Fibroblast of mammary gland (primary cell): ENCODE results near the gene TDRD9.

Experiments used
- DNase-seq: peaks from one replicate; pipeline ENCODE4 v3.0.0-alpha.2; 2010; ENCODE audit warnings: low read depth
- H3K4me3 ChIP-seq: 2 replicates; pipeline ENCODE4 v1.5.1; 2011; ENCODE audit warnings: low read depth, mild to moderate bottlenecking, low read length, moderate library complexity; ENCODE audit not compliant: control insufficient read depth
- CTCF ChIP-seq: conservative IDR thresholded peaks from 2 replicates; pipeline ENCODE4 v1.5.1; 2011; ENCODE audit warnings: low read depth, low read length, inconsistent platforms; ENCODE audit not compliant: control insufficient read depth, insufficient read depth

The TDRD9 gene

GRCh38 chr14:104011824-104012517 is 83.7 kb downstream of the TDRD9 start:
- TF ChIP-seq CTCF: no peak
- no peak for DNase-seq

DNA sequence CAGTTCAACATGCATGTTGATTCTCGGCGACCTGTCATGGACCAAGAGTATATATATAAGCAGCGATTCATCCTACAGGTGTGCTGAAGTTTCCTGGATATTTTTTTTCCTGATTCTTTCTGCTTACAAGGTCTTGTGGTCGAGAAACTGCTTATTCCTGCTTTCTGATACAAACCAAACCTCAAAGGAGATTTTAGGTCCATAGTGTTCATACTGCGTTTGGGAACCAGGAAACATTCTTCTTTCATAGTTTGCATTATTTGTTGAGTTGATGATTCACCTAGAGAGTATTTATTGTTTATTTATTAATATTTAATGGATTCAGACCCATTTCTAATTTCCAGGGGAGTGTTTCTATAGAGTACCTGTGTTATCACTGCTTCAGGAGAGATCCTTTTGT is 86.5 kb downstream of the TDRD9 start:
- DNase-seq: no peak
- TF ChIP-seq CTCF: no peak
- no peak overlapping the region for H3K4me3 ChIP-seq

More at GRCh38 chr14:104011824-104012517, 83.7 kb downstream of the TDRD9 start:
- H3K4me3 ChIP-seq: no peak overlapping the region

DNA sequence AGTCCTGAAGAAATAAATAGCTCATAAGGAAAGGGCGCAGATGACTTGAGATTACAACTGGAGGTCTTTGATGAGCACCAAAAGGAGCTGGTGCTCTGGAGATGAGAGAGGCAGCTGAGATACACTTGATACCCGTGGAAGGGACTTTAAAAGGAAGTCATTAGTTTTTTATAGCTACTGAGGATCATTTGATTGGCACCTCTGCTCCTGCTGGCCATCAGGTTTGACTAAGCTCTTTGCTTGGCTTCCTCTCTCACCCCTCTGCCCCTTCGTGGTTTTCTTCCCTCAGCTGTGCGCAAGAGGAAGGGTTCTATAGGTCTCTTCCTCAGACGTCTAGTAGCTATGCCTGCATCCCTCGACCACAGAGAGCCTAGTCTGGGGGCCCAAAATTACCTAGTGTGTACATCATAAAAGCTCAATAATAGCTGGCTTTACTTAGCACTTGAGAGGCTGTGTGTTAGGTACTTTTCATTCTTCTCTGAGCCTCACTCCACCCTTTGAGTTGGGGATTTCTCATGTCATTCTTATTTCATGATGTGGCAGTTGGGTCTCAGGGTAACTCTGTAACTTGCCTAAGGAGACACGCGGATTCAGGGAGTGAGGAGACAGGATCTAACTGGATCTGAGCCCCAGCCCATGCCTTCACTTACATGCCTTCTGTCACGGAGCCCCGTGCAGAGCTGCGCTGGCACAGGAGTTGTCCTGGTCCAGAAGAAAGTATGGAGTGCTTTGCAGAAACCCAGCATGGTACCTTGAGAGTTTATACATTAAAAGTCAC is 88.8 kb downstream of the TDRD9 start:
- DNase-seq: no peak
- no peak overlapping the region for H3K4me3 ChIP-seq
- no peak for TF ChIP-seq CTCF

GRCh38 chr14:104019029-104019428 is 90.8 kb downstream of the TDRD9 start:
- TF ChIP-seq CTCF: no peak
- DNase-seq: no peak
- H3K4me3 ChIP-seq: no peak overlapping the region

DNA sequence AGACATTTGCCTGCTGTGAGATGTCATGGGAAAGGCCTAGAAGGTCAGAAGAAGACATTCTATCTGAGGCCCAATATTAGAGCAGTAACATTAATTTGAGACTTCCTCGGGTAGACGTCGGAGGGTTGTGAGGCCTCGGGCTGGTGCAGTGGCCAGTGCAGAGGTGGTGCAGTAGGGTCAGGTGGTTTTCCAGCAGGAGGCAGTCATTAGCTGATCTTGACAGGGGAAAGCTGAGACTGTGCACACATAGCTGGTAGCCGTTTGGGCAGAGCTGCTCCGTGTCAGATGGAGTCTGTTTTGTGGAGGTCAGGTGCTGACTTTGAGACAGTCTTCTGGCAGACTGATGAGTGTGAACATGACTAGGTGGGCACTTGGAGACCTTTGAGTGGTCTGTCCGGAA is 91.5 kb downstream of the TDRD9 start:
- TF ChIP-seq CTCF: no peak
- no peak for DNase-seq
- H3K4me3 ChIP-seq: no peak overlapping the region

- no peak overlapping the region for H3K4me3 ChIP-seq
- no peak for TF ChIP-seq CTCF
- DNase-seq: no peak
Observed at GRCh38 chr14:104020471-104020870, 92.2 kb downstream of the TDRD9 start.
